ENCODE results near the gene MYCBP. TPM values are rescaled to one million over a fixed set of nuclear protein-coding genes. Genes with fewer than 3 reads are reported as not detected.
A peak's percentile ranks its signal among the peaks of the same experiment; 100 is the strongest.

The MYCBP gene
- total RNA-seq, 1 donor from 2014 or later = 9.4 TPM

GRCh38 chr1:38820860-38821259 lies 52.3 kb downstream of the MYCBP start:
- DNase-seq (ENCODE audit: low spot score) = no peak

GRCh38 chr1:38819516-38819915 lies 53.6 kb downstream of the MYCBP start:
- DNase-seq (ENCODE audit: low spot score) = no peak

GRCh38 chr1:38819040-38819439 lies 54.1 kb downstream of the MYCBP start:
- DNase-seq (ENCODE audit: low spot score) = no peak

- DNase-seq (ENCODE audit: low spot score) = peak; percentile 11
Observed at GRCh38 chr1:38818175-38818976, 54.8 kb downstream of the MYCBP start.

- no peak for DNase-seq (ENCODE audit: low spot score)
Observed at GRCh38 chr1:38817267-38818174, 55.6 kb downstream of the MYCBP start.

GRCh38 chr1:38815903-38816627 lies 57.1 kb downstream of the MYCBP start:
- DNase-seq (ENCODE audit: low spot score) = peak; percentile 15

- DNase-seq (ENCODE audit: low spot score) = no peak
Observed at GRCh38 chr1:38814984-38815464, 58.1 kb downstream of the MYCBP start.

GRCh38 chr1:38814444-38814983 lies 58.6 kb downstream of the MYCBP start:
- no peak for DNase-seq (ENCODE audit: low spot score)

- DNase-seq (ENCODE audit: low spot score) = no peak
Observed at GRCh38 chr1:38812981-38813380, 60.2 kb downstream of the MYCBP start.

Other genes starting within 250 kb of the MYCBP start
- gene RRAGC, start 13.6 kb downstream of the MYCBP start, total RNA-seq (ENCODE audit: insufficient read depth, low replicate concordance) = 14.7 TPM
- gene GJA9, start 8.2 kb upstream of the MYCBP start, total RNA-seq (ENCODE audit: insufficient read depth, low replicate concordance) = 1.7 TPM
- gene RHBDL2, start 68.5 kb upstream of the MYCBP start, total RNA-seq (ENCODE audit: insufficient read depth, low replicate concordance) = not detected
- 52.7 TPM for gene AKIRIN1, start 117.9 kb upstream of the MYCBP start, total RNA-seq (ENCODE audit: insufficient read depth, low replicate concordance)
- gene NDUFS5, start 153.0 kb upstream of the MYCBP start, total RNA-seq (ENCODE audit: insufficient read depth, low replicate concordance) = 256 TPM

Measured in umbilical cord (tissue), 2 donors.